Retinal pigment epithelial cell (primary cell): Measurements from ENCODE around the gene ETV6.

Experiments
- DNase-seq: peaks from one replicate; pipeline ENCODE4 v3.0.0-alpha.2; 2010; ENCODE audit warnings: low read depth
- H3K4me3 ChIP-seq: 2 replicates; pipeline ENCODE4 v1.5.1; 2011; ENCODE audit warnings: mild to moderate bottlenecking, low read length, control low read depth, moderate library complexity
- TF ChIP-seq, protein P1 (sequence below): conservative IDR thresholded peaks from 2 replicates; pipeline ENCODE4 v1.5.1; 2011; ENCODE audit warnings: low read depth, low read length, control low read depth, inconsistent platforms

Gene ETV6

DNA sequence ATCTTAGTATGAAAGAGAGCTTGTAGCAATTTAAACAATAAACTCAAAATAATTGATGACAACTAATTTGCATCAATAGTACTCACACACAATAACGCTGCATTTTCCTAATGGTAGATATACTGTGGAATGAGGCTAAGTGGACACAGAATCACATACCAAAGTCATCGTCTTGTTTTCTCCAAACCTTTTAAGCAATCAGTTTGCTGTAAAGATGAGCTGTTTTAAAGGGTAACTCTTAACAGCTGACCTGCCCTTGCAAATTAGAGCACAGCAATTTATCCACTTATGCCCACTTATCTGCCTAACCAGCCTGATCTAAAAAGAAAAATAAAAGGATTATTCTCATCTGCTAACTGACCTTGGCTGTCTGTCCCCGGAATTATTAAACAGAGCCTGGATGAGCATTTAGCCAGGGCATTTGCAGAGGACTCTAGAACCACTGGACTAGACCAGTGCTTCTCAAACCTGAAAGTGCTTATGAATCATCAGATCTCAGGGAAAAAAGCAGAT lies 247.0 kb downstream of the ETV6 start:
- TF ChIP-seq, protein P1, sequence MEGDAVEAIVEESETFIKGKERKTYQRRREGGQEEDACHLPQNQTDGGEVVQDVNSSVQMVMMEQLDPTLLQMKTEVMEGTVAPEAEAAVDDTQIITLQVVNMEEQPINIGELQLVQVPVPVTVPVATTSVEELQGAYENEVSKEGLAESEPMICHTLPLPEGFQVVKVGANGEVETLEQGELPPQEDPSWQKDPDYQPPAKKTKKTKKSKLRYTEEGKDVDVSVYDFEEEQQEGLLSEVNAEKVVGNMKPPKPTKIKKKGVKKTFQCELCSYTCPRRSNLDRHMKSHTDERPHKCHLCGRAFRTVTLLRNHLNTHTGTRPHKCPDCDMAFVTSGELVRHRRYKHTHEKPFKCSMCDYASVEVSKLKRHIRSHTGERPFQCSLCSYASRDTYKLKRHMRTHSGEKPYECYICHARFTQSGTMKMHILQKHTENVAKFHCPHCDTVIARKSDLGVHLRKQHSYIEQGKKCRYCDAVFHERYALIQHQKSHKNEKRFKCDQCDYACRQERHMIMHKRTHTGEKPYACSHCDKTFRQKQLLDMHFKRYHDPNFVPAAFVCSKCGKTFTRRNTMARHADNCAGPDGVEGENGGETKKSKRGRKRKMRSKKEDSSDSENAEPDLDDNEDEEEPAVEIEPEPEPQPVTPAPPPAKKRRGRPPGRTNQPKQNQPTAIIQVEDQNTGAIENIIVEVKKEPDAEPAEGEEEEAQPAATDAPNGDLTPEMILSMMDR = no peak
- DNase-seq = no peak

DNA sequence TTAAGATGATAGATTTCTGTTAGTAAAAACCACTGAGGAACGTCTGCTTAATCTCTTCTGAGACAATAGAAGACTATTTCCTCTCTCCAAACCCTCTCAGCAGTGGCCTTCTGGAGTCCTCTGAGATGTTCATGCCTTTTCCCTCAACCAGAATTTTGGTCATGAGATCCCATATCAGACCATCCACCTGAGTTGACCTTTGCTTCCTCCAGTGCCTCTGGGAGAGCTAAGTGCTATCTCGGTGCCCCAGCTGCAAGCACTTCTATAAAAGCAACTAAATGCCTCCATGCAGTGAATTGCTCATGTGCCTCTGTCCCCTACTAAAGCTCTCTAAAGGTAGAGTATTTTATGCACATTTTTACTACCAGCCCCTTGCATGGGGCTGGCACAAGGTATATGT lies 248.4 kb downstream of the ETV6 start:
- TF ChIP-seq, protein P1 = no peak
- H3K4me3 ChIP-seq = no peak overlapping the region
- DNase-seq = no peak

More for the DNA sequence above, 247.0 kb downstream of the ETV6 start:
- no peak overlapping the region for H3K4me3 ChIP-seq

DNA sequence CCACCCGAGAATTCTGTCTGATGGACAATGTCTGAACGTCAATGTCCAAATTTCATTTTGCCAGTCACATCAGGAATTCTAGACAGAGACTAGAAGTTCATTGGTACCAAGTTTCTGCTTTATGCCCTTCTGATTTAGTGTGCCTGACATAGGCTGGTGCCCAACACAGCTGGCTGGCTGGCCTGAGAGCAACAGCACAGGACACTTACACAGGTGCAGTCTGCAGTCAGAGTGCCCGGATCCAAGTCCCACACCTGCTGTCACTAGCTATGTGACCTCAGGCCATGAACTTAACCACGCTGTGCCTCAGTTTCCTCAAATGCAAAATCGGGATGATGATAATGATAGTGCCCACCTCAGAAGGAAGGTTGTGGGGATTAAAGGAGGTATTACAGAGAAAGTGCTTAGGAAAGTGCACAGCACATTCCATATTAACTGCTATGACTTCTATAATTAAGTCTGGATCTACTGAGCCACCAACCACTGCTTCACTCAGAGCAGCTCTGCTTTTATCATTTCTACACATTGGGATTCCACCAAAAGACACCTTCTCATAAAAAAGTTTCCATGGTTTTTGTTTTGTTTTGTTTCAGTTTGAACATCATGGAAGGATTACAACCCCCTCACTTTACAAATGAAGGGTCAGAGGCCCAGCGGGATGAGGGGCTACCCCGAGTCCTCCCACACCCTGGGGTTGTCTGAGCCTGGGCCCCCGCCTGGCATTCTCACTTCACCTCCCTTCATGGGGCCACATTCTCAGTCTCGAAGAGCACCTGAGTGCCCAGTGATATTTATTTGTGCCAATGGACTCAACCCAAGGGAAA lies 252.4 kb downstream of the ETV6 start:
- DNase-seq = no peak
- TF ChIP-seq, protein P1 = no peak
- no peak overlapping the region for H3K4me3 ChIP-seq

DNA sequence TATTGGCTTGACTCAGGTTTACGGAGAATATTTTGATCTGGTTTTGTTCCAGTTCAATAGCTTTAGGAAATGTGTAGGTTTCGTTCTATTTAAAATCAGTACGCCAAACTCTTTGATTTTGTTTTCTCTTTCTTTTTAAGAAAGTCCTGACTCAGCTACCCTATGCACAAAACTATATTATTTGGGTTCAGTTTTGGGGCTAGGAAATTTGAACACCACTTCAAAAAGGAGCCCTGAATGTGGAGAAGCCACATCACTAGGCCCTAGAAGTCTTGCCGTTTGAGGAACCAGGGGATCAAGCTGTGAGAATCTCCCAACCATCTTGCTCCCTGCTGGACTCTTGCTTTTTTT lies 253.0 kb downstream of the ETV6 start:
- TF ChIP-seq, protein P1 = no peak
- DNase-seq = no peak
- no peak overlapping the region for H3K4me3 ChIP-seq

DNA sequence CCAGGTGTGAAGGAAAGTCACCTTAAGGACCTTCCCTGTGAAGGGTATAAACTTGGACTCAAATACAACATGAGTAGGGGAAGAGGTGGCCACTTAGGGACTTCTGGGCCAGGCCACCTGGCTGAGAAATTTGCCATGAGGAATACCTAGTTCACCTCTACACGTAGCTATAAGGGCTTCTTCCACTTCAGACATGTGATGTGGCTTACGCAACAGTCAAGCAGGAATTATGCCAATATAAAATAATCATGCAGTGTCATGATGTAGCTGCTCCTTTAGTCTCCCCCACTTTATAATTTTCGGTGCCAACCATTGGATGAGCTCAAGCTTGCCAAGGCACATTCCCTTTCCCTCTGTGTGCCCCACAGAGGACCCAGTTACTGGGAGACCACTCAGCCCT lies 254.7 kb downstream of the ETV6 start:
- DNase-seq = no peak
- H3K4me3 ChIP-seq = no peak overlapping the region
- TF ChIP-seq, protein P1 = no peak

DNA sequence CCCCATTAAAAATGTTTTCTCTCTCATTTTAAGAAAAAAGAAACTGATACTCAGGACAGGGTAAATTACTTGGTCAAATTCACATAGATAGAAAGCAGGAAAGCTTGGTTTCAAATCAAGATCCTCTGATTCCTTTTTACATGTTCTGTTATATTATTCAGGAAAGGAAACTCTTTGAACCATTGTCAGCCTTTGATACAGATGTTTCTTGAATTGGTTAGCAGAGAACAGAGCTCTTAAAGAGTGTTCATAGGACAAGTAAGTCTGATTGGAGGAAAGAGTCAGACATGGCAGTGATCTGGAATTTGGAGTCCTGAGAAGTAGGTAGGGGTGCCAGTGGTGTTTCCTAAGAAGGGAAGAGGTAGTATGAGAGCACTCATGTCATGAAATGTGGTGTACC lies 256.1 kb downstream of the ETV6 start:
- TF ChIP-seq, protein P1 = no peak
- H3K4me3 ChIP-seq = no peak overlapping the region
- no peak for DNase-seq
